GM12878 (cell line): ENCODE measurements around the gene ARHGEF1.

ENCODE experiments used
- ATF7 ChIP-seq: fragments of 450-650 bp; IDR thresholded peaks from 2 replicates; pipeline ENCODE4 v1.6.1; 2016; ENCODE audit warnings: low read depth, mild to moderate bottlenecking
- NR2C2 ChIP-seq: IDR thresholded peaks from 2 replicates; pipeline ENCODE4 v1.6.1; 2011; ENCODE audit warnings: borderline replicate concordance, low read depth; ENCODE audit not compliant: control insufficient read depth, insufficient read length

DNA sequence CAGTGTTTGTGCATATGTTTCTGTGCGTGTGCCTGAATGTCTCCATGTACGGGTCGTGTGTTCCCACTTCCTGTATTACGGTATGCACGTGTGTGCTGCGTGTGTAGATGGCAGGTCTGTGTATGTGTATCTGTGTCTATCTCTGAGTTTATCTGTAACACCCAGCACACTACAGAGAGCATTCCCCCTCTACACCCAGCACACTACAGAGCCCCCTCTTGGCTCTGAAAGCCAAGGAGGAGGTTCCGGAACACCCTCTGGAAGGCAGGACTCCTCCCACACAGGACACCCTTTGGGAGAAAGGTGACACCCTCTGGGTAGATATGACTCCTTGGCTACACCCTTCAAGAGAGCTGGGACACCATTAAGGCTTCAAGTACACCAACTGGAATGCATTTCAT lies 47.3 kb downstream of the ARHGEF1 start:
- TF ChIP-seq ATF7 (no peak), NR2C2 (no peak)
